Sigmoid colon (tissue), 7 donors: ENCODE data around the gene PRAME. TPM values are rescaled to one million over a fixed set of nuclear protein-coding genes. Genes with fewer than 3 reads are reported as not detected.

Experiments
- DNase-seq: peaks from one replicate; pipeline ENCODE4 v3.0.0-alpha.2; 2019
- H3K27ac ChIP-seq, 4 donors: fragments of 200-600 bp; sonication (generic); one replicate each; pipeline ENCODE4 v1.5.1; 2016 to 2019; ENCODE audit warnings: mild to moderate bottlenecking in 1 of 4
- H3K27me3 ChIP-seq, 3 donors: fragments of 200-600 bp; sonication (generic); one replicate each; pipeline ENCODE4 v1.5.1; 2019; ENCODE audit warnings: mild to moderate bottlenecking in 1 of 3
- H3K36me3 ChIP-seq, 4 donors: fragments of 200-600 bp; sonication (generic); one replicate each; pipeline ENCODE4 v1.5.1; 2016 to 2019
- H3K4me1 ChIP-seq, 4 donors: fragments of 200-600 bp; sonication (generic); one replicate each; pipeline ENCODE4 v1.5.1; 2017 to 2019
- H3K4me3 ChIP-seq, 4 donors: fragments of 200-600 bp; sonication (generic); one replicate each; pipeline ENCODE4 v1.5.1; 2017 to 2019; ENCODE audit warnings: mild to moderate bottlenecking in 2 of 4, moderate library complexity in 1 of 4
- H3K9me3 ChIP-seq, 4 donors: fragments of 200-600 bp in 3 of 4; sonication (generic) in 3 of 4; one replicate each; pipeline versions ENCODE4 v1.5.1 to v1.6.1; 2013 to 2019
- EP300 ChIP-seq, 4 donors: sonication (generic); formaldehyde crosslinking; IDR thresholded peaks; one replicate each; pipeline ENCODE4 v1.6.1; 2017; ENCODE audit warnings: antibody characterized with exemption in 4 of 4
- POLR2A ChIP-seq, 2 donors: fragments of 450-650 bp; IDR thresholded peaks; one replicate each; pipeline ENCODE4 v1.6.1; 2016; ENCODE audit warnings: antibody characterized with exemption in 2 of 2, mild to moderate bottlenecking in 2 of 2, moderate library complexity in 2 of 2
- POLR2AphosphoS5 ChIP-seq, 4 donors: sonication (generic); formaldehyde crosslinking; IDR thresholded peaks; one replicate each; pipeline ENCODE4 v1.6.1; 2017; ENCODE audit warnings: antibody characterized with exemption in 4 of 4
- WGBS, 2 donors: extraction: QIAGEN DNeasy Blood & Tissue Kit; methylation state at CpG; one replicate each; pipeline ENCODE4 v1.1.7; 2013; 5-methylcytosine and 5-hydroxymethylcytosine counted together
- intact Hi-C: fragments of 100-400 bp; cut with DNase I; formaldehyde crosslinking; loops from one replicate; pipeline ENCODE4 v1.15.1; 2023
- polyA plus RNA-seq, 3 donors: library from polyadenylated mRNA; stranded (reverse); fragments of 200-250 nt; gene quantifications; one replicate each; pipeline ENCODE4 v1.2.3, GENCODE V29; 2013
- total RNA-seq, 4 donors: library from RNA; depleted of rRNA; stranded (reverse); fragments of >200 nt; gene quantifications; one replicate each; pipeline ENCODE4 v1.1.0, GENCODE V29; 2016
- TF ChIP-seq, protein P1 (sequence below), 4 experiments: fragments of 450-650 bp in 3 of 4; fragments of 200-600 bp in 1 of 4; IDR thresholded peaks; one replicate each; pipeline ENCODE4 v1.5.1; 2016 to 2019; ENCODE audit warnings: antibody characterized with exemption in 4 of 4, mild to moderate bottlenecking in 3 of 4, moderate library complexity in 2 of 4
- donor health status: healthy with polysubstance abuse.
- donor health status: Bipolar disorder and iron deficiency.
- donor health status: healthy.

Gene PRAME
- total and polyA plus RNA-seq, 7 donors: 0.06 to 0.16 TPM; not detected in 5

DNA sequence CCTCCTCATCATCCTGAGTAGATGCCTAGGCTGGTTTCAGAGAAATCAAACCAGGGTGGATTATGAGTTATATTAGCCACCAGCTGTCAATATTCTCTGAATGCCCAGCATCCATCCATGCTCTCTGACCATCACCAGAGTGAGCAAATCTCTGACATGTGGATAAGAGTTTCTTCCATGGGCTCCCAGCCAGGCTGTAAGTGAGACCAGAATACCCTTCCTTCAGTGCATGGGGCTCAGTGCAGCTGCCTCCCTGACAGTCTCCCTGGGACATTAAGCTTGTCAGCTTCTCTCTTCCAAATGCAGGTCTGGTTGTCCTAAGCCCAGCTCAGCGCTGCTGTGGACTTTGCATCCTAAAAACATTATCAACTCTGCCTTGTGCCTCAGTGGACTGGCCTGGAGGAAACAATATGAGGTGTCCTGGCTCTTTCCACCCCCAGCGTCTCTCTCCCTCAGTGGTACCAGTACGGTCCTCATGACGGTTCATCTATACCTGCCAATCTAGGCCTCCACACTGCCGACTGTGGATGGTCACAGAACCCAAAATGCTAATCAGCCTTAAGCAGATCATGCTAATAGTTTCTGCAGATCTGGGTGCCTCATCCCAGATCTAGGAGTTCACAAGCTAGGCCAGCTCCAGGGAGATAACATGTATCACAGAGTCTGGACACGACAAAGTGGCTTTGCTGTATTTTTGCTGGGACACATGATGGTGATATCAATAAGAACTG, 41.6 kb upstream of the PRAME start:
- Histone ChIP-seq H3K36me3 (no peaks in the 10 kb centered on the region), H3K9me3 (no peaks in the 10 kb centered on the region)

DNA sequence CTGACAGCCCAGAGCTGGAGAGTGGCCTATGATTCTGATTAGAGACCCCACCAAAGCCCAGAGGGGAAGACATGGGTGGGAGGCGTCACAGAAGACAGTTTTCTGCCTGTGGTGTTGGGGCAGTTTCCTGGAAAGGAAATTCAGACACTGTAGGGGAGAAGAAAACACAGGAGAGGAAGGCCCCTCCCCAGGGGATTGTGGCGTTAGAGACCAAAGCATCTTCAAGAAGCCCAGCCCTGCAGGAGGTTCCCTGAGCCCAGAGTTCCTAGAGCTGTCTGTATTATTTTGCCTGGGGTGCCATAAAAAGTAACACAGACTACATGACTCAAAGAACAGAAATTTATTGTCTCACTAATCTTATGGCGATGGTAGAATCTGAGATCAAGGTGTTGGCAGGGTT, 40.2 kb upstream of the PRAME start:
- H3K27ac ChIP-seq: no peak overlapping the region
- DNase-seq: no peak
- 37 to 57% methylated on average over 3 of the region's 3 CpGs for WGBS, 2 donors
- H3K4me1 ChIP-seq: no peaks in the 10 kb centered on the region
- intact Hi-C loops: no loop called here
- no peaks in the 10 kb centered on the region for H3K36me3 ChIP-seq
- H3K9me3 ChIP-seq: no peaks in the 10 kb centered on the region
- TF ChIP-seq POLR2A (IDR thresholded peaks at IDR 0.05): no peak
- TF ChIP-seq EP300 (IDR thresholded peaks at IDR 0.05): no peak
- no peak for TF ChIP-seq POLR2AphosphoS5 (IDR thresholded peaks at IDR 0.05)
- TF ChIP-seq, protein P1, sequence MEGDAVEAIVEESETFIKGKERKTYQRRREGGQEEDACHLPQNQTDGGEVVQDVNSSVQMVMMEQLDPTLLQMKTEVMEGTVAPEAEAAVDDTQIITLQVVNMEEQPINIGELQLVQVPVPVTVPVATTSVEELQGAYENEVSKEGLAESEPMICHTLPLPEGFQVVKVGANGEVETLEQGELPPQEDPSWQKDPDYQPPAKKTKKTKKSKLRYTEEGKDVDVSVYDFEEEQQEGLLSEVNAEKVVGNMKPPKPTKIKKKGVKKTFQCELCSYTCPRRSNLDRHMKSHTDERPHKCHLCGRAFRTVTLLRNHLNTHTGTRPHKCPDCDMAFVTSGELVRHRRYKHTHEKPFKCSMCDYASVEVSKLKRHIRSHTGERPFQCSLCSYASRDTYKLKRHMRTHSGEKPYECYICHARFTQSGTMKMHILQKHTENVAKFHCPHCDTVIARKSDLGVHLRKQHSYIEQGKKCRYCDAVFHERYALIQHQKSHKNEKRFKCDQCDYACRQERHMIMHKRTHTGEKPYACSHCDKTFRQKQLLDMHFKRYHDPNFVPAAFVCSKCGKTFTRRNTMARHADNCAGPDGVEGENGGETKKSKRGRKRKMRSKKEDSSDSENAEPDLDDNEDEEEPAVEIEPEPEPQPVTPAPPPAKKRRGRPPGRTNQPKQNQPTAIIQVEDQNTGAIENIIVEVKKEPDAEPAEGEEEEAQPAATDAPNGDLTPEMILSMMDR (IDR thresholded peaks at IDR 0.05): no peak
- H3K4me3 ChIP-seq: no peak overlapping the region
- no peaks in the 10 kb centered on the region for H3K27me3 ChIP-seq

More for the DNA sequence above, 41.6 kb upstream of the PRAME start:
- DNase-seq: no peak
- no peak for TF ChIP-seq POLR2AphosphoS5 (IDR thresholded peaks at IDR 0.05)
- TF ChIP-seq EP300 (IDR thresholded peaks at IDR 0.05): no peak
- no peak for TF ChIP-seq POLR2A (IDR thresholded peaks at IDR 0.05)
- TF ChIP-seq, protein P1 (IDR thresholded peaks at IDR 0.05): no peak
- WGBS, 2 donors: 91 to 92% methylated on average over 6 of the region's 6 CpGs
- Histone ChIP-seq H3K4me3 (no peak overlapping the region), H3K27ac (no peak overlapping the region), H3K27me3 (no peaks in the 10 kb centered on the region), H3K4me1 (no peaks in the 10 kb centered on the region)
- intact Hi-C loops: no loop called here

- Histone ChIP-seq H3K9me3 (no peaks in the 10 kb centered on the region), H3K27me3 (no peaks in the 10 kb centered on the region), H3K4me3 (no peak overlapping the region), H3K27ac (no peak overlapping the region), H3K4me1 (no peaks in the 10 kb centered on the region), H3K36me3 (no peaks in the 10 kb centered on the region)
- TF ChIP-seq, protein P1 (IDR thresholded peaks at IDR 0.05): no peak
- no peak for TF ChIP-seq EP300 (IDR thresholded peaks at IDR 0.05)
- no peak for DNase-seq
- intact Hi-C loops: no loop called here
- 58 to 59% methylated on average over 5 of the region's 5 CpGs for WGBS, 2 donors
These were observed 39.1 kb upstream of the PRAME start for GRCh38 chr22:22598144-22598543.

- no peaks in the 10 kb centered on the region for H3K4me1 ChIP-seq
- no peaks in the 10 kb centered on the region for H3K27me3 ChIP-seq
- no peaks in the 10 kb centered on the region for H3K36me3 ChIP-seq
- TF ChIP-seq, protein P1 (IDR thresholded peaks at IDR 0.05): no peak
- TF ChIP-seq POLR2AphosphoS5 (IDR thresholded peaks at IDR 0.05) (no peak), POLR2A (IDR thresholded peaks at IDR 0.05) (no peak), EP300 (IDR thresholded peaks at IDR 0.05) (no peak)
- intact Hi-C loops: no loop called here
- H3K9me3 ChIP-seq: no peaks in the 10 kb centered on the region
- no peak for DNase-seq
- H3K27ac ChIP-seq: no peak overlapping the region
- no peak overlapping the region for H3K4me3 ChIP-seq
- WGBS, 2 donors: 55 to 92% methylated on average over 5 of the region's 5 CpGs
These were observed 36.2 kb upstream of the PRAME start for GRCh38 chr22:22595001-22595835.
